ENCODE data around the gene AUNIP.

Gene AUNIP

GRCh38 chr1:25828491-25828890 lies 30.8 kb downstream of the AUNIP start:
- DNase-seq (ENCODE audit: low read depth): no peak
- TF ChIP-seq, protein P1, sequence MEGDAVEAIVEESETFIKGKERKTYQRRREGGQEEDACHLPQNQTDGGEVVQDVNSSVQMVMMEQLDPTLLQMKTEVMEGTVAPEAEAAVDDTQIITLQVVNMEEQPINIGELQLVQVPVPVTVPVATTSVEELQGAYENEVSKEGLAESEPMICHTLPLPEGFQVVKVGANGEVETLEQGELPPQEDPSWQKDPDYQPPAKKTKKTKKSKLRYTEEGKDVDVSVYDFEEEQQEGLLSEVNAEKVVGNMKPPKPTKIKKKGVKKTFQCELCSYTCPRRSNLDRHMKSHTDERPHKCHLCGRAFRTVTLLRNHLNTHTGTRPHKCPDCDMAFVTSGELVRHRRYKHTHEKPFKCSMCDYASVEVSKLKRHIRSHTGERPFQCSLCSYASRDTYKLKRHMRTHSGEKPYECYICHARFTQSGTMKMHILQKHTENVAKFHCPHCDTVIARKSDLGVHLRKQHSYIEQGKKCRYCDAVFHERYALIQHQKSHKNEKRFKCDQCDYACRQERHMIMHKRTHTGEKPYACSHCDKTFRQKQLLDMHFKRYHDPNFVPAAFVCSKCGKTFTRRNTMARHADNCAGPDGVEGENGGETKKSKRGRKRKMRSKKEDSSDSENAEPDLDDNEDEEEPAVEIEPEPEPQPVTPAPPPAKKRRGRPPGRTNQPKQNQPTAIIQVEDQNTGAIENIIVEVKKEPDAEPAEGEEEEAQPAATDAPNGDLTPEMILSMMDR (conservative IDR thresholded peaks at IDR 0.05; ENCODE audit: low read length): no peak
- no peak overlapping the region for H3K4me3 ChIP-seq (ENCODE audit: low read length)

DNA sequence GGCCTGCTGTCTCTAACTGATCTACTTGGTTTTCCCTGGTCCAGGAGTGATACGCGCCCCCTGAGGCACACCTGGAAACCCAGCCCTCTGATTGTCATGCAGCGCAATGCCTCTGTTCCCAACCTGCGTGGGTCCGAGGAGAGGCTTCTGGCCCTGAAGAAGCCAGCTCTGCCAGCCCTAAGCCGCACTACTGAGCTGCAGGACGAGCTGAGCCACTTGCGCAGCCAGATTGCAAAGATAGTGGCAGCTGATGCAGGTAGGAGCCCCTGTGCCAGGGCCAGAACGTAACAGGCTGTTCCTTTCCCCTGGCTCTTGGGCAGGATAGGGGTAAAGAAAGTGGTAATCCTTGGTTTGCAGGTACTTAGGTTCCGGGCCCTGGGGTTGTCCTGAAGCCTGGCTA lies 32.7 kb downstream of the AUNIP start:
- H3K4me3 ChIP-seq (ENCODE audit: low read length): no peak overlapping the region
- no peak for DNase-seq (ENCODE audit: low read depth)
- TF ChIP-seq, protein P1 (conservative IDR thresholded peaks at IDR 0.05; ENCODE audit: low read length): no peak

- TF ChIP-seq, protein P1 (conservative IDR thresholded peaks at IDR 0.05; ENCODE audit: low read length): no peak
- no peak overlapping the region for H3K4me3 ChIP-seq (ENCODE audit: low read length)
- DNase-seq (ENCODE audit: low read depth): no peak
Measured at GRCh38 chr1:25825605-25826004, 33.7 kb downstream of the AUNIP start.

DNA sequence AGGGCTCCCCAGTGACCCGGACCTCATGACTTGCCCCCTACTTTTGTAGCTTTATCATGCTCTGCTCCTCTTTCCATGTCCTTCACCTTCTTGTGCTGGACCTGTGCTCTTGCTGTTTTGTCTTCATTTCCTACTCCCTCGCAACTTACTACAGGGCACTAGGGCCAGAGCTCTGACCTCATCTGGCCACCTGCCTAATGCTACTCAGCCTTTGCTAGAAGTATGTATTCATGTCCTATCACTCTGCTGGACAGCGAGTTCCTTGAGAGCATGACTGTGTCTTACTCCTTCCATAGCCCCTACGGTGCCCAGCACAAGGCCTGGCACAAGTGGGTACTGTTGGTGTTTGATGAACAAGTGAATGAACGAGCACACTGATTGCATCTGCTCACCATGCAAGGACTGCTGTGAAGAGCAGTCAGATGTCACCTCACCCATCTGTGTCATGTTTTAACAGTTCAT lies 37.6 kb downstream of the AUNIP start:
- TF ChIP-seq, protein P1 (conservative IDR thresholded peaks at IDR 0.05; ENCODE audit: low read length): no peak
- peak overlapping the region; percentile 89 for H3K4me3 ChIP-seq (ENCODE audit: low read length)
- DNase-seq (ENCODE audit: low read depth): peak; percentile 47

DNA sequence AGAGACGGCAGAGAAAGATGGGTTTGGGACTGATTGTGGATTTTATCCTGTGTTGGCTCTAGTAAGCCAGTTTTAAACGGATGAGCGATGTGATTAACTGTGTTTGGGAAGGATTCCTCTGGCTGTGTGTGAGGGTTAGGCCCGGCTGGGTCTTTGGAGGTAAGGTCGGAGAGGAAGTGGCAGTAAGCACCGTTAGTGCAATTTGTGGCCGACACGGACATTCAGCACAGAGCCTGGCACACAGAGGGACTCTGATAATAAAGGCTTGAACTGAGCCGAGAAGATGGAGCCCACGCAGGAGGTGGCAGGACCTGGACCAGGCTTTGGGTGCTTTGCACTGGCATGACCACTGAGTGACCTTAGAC lies 38.2 kb downstream of the AUNIP start:
- no peak for DNase-seq (ENCODE audit: low read depth)
- peak overlapping the region; percentile 89 for H3K4me3 ChIP-seq (ENCODE audit: low read length)
- TF ChIP-seq, protein P1 (conservative IDR thresholded peaks at IDR 0.05; ENCODE audit: low read length): no peak

GRCh38 chr1:25820247-25821111 lies 38.8 kb downstream of the AUNIP start:
- TF ChIP-seq, protein P1 (conservative IDR thresholded peaks at IDR 0.05; ENCODE audit: low read length): no peak
- DNase-seq (ENCODE audit: low read depth): peak; percentile 61
- H3K4me3 ChIP-seq (ENCODE audit: low read length): peak overlapping the region; percentile 89
